GM18520 (cell line): ENCODE data around the gene PJA2.
"Not testable (repeated sequence)": the region's sequence is repeated elsewhere in the genome, so short reads cannot be mapped to it uniquely, and the experiment has no call there.

Experiments
- ATAC-seq: cut with Tn5 transposase; IDR thresholded peaks from one replicate; pipeline ENCODE4 v1.9.1; 2021; ENCODE audit not compliant: unreplicated experiment

PJA2 gene, protein sequence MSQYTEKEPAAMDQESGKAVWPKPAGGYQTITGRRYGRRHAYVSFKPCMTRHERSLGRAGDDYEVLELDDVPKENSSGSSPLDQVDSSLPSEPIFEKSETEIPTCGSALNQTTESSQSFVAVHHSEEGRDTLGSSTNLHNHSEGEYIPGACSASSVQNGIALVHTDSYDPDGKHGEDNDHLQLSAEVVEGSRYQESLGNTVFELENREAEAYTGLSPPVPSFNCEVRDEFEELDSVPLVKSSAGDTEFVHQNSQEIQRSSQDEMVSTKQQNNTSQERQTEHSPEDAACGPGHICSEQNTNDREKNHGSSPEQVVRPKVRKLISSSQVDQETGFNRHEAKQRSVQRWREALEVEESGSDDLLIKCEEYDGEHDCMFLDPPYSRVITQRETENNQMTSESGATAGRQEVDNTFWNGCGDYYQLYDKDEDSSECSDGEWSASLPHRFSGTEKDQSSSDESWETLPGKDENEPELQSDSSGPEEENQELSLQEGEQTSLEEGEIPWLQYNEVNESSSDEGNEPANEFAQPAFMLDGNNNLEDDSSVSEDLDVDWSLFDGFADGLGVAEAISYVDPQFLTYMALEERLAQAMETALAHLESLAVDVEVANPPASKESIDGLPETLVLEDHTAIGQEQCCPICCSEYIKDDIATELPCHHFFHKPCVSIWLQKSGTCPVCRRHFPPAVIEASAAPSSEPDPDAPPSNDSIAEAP

DNA sequence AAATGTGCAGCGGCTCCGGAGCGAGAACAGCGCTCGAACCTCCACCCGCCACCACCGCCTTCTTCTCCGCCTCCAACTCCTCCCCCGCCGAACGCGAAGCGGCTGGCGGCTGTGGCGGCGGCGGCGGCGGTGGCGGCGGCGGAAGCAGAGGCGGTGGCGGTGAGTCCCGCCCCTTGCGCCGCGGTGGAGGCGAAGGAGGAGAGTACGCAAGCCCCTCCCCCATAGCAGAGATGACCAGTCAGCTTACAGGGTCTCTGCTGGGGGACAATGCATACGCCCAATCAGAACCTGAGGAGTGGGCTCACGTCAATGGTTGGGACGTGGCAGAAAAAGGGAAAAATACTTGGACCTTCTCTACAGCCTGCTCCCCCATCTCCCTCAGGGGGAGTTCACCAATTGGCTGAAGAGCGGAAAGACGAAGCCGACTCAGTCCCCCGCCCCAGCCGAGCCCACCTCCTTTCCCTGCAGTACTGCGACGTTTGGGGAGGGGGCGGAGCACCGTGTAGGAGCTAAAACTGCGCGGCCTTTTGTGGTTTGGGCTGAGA is at the start of gene PJA2:
TSS of gene PJA2 (minus strand) at position 131 of the 545 bp plus-strand sequence. CDS start 26,541 bp downstream, outside the sequence.
- ATAC-seq = peak; percentile 73

DNA sequence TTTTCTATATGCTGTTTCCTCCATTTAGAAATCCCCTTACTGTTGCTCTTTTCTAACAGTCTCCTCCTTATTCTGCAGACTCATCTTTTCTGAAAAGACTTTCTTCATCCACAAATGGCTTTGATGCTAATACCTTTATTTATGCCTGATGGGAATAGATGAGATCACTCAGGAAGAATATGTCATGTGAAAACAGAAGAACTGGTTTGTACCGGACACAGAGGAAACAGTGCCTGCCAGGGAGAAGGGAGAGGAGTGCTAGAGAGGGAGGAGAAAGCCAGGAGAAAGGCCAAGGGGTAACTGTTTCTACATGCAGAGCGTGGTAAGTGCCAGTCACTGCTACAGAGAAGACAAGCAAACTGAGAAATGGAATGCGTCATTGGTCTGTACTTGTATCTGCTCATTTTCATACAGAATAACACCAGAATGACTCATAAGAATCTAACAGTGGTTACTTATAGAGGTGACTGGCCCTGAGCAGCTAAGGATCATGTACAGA is 45.9 kb upstream of the PJA2 start:
- ATAC-seq = peak; percentile 100

DNA sequence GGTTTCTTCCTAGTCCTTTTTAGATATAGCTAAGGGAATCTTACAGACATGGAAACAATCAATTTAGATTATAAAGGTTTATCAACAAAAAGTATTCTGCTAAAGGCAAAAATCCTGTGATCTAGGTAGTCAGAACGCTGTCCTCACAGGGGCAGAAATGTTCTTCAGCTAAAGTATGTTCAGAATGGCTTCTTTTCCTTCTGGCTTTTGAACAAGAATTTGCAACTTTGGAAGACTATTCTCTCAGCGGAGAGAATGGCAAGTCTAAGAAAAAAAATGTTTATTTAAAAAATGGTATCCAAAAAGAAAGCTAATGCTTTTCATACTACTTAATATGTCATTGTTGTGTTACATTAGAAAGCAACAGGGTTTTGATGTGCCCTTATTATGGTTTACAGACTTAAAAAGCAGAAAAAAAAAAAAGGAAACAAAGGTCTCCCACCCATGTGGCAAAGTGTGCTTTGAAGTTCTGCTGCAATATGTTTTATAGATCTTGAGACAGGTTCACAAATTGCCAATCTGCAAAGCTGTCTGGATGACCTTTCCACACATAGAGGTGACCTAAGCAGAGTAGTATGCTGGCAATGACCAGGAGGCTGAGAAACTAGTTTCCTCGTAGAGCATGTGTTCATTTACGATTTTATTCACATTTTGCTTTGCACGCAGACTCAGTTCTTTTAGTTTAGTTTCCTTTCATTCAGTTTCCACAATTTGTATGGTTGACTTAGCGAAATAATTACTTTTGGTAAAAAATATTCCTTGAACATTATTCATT is 45.1 kb upstream of the PJA2 start:
- no peak for ATAC-seq

DNA sequence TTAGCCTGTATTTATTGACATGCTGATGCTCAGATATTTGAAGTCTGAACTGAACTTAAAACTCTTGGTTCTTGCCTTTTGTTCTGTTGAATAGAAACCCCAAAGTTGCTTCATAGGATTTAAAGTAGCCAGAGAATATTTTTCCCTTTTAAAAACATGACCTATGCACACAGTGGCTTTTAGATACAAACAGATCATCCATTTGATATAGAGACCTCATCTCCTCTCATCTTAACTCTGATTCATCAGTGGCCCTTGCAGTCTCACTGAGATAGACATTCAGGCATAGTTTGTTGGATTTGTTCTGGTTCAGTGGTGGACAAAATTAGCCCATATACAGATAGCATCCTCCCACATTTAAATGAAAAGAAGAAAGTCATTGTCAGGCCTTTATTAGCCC is 43.5 kb upstream of the PJA2 start:
- ATAC-seq = no peak

DNA sequence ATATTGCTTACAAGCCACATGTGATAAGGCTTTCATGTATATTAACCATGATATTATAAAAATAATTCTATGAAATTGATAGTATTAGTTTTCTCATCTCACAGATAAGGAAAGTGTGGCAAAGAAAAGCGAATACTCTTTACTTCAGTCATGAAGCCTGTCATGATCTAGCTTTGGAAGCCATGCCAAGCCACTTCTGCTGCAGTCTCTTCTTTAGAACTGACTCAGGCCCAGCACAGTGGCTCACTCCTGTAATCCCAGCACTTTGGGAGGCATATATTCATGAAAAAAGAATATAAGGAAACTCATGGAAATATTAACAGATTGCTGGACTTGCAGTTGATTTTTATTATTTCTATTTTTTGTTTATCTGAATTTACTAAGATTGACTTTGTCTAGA is 42.9 kb upstream of the PJA2 start:
- ATAC-seq = no peak

DNA sequence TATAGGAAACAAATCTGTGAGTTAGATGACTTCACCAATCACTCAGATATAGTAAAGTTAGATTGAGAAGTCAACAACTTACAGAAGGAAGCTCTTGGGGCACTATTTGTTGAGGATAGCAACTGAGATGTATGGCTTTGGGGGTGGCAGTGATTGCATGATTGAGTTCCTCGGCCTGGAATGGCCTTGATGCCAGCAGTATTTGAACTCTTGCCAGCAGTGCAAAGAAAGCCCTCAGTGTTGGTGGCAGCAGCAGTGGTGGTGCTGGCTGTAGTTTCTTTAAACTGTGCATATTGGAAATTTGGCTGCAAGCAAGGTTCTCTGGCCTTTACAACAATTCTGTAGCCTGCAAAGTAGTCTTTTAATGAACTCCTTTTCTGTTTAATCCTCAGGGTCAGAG is 41.4 kb upstream of the PJA2 start:
- no peak for ATAC-seq

DNA sequence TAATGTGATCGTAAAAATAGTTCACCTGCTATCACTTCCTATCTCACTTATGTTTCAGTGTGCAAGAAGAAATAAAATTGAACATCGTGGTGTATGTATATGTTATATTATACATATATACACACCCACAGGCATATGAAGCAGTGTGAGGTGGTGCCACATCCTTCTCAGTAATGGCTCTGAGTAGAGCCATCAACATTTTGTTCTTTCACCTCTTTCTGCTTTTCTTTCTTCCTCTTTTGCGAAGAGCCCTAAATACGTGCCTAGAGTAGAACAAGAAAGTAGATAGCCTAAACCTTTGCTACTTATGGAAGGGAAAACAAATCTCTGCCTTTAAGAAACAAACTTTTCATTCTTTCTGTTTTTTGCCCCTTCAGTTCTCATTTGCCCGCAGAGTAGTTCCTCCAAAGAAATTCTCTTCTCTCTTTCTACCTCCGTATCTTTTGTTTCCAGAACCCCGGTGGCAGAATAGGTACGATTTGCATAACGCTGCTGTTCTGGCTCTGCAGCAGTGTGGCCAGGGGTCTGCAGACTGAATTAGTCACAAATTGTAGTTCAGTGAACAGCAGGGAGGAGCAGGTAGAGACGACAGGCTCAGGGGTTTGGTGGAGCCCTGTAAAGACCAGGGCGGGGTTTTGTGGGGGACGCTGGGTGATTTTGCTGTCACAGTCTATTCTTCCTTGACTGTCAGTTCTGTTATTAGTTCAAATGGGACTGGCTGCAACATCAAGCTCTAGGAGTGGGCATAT is 40.5 kb upstream of the PJA2 start:
- ATAC-seq = no peak

DNA sequence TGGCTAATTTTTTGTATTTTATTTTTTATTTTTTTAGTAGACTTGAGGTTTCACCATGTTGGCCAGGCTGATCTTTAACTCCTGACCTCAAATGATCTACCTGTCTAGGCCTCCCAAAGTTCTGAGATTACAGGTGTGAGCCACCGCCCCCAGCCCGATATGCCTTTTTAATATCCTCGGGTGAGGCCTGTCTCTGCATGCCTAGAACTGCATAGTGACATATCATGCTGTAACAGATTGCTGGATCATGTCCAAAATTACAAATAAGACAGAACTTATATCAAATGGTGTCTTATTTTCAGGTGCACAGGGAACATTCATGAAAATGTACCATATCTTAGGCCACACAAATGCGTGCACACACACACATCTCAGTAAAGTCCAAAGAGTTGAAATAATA is 39.1 kb upstream of the PJA2 start:
- ATAC-seq = no peak

DNA sequence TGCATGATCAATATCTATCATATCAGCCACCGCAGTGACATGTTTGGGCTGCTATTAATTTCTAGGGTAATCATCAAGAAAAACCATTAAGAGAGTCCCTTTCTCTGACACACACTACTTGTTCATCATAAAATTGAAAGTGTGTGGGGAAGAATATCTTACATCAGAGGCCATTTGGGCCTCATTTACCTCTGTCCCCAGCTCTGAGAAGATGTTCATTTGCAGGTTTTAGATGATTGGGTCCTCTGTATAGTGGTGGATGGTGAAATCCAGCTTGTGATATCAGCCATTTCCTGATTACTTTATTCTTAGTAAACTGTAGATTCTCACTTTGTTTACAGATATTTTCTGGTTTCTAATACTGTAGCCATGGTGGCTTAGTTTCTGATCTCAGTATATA is 29.8 kb upstream of the PJA2 start:
- ATAC-seq = no peak

DNA sequence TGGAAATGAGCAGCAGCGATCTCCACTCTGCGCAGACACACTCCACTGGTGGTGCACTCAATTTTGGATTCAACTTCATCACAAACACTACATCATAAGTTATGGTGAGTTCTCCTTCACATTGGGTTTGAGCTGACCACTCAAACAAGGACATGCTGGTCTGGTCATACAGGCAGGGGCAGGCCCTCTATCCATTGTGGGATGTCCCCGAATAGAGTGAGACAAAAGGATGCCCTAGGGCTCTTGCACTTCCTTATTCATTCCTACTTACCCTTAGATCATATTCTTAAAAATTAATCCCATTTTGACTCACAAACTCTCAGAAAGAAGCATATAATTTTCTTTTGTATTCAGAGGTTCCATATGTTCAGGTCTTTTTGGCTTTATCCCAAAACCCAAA is 16.3 kb upstream of the PJA2 start:
- ATAC-seq = no peak

DNA sequence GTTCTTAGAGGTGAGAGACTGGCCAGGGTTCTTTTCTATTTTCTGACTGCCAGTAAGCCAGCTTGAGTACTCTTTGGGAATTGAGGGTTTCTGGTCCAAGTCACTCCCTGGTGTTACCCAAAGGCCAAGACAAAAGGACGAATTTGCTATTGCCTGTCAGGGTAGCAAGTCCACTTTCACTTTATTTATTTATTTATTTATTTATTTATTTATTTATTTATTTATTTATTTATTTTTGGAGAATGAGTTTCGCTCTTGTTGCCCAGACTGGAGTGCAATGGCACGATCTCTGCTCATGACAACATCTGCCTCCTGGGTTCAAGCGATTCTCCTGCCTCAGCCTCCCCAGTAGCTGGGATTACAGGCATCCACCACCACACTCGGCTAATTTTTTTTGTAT is 15.7 kb upstream of the PJA2 start:
- not testable (repeated sequence) for ATAC-seq

DNA sequence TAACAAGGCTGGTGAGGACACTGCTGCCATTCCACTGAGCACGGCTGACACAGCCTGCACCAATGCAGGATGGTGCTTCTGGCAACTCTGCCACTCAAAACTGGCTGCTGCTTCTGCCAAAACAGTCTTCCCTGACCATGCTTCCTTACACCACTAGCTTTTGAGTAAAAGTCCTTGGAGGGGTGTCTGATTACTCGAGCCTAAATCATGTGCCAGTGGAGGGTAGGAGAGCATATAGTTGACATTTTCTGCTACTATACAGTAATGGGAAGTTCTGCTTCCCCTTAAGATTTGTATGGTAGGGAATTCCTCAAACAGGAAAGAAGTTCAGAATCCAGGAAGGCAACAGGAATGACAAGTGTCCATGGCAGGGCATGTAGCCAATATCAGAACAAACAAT is 12.2 kb upstream of the PJA2 start:
- no peak for ATAC-seq

DNA sequence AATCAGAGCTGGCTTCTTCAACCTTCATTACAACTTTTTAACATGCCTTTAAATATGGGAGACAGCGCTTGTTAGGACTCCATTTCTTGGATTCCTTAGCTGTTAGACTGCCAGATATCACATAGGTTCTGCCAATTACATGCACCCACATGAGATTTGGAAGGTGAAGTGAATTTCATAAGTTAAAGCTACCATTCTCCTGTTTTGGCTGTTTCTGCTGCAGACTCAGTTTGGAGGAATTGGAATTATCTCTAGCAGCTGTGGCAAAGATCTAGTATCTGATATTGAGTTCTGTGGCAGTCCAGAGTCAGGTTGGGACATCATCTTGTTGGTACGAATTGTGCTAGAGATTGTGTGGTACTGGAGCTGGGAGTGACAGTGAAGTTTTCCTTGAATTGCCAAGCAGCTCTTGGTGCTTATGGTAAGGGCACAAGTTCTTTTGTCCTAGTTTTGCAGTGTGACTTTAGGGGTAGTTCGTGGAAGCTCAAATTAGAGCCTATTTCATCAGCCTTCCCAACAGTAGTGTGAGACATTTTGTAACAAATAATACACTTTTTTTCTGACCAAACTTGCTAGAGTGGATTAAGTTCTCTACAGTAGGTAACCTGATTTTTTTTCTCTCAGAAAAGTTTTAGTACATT is 9.1 kb upstream of the PJA2 start:
- no peak for ATAC-seq

DNA sequence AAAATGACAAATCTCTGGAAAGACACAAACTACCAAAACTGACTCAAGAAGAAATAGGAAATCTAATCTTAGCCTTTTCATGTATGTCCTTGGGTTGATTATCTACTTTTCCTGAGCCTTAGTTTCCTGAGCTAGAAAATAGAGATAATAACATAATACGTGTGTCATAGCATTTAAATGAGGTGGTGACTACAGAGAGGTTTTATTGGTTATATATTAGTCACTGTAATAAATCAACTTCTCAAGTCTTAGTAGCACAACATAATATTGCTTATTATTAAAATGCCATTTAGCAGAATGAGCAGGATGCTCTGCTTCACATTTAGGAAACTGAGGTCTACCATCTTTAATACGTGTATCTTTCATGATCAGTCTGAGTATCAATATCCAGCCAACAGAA is 7.1 kb upstream of the PJA2 start:
- no peak for ATAC-seq

DNA sequence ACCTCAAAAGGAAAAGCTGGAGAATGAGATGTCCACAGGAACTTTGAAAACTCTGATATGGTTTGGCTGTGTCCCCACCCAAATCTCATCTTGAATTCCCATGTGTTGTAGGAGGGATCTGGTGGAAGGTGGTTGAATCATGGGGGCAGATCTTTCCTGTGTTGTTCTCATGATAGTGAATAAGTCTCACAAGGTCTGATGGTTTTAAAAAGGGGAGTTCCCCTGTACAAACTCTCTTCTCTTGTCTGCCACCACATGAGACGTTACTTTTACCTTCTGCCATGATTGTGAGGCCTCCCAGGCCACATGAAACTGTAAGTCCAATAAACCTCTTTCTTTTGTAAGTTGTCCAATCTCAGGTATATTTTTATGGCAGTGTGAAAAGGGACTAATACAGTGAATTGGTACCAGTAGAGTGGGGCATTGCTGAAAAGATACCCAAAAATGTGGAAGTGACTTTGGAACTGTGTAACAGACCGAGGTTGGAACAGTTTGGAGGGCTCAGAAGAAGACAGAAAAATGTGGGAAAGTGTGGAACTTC is 4.2 kb upstream of the PJA2 start:
- not testable (repeated sequence) for ATAC-seq

DNA sequence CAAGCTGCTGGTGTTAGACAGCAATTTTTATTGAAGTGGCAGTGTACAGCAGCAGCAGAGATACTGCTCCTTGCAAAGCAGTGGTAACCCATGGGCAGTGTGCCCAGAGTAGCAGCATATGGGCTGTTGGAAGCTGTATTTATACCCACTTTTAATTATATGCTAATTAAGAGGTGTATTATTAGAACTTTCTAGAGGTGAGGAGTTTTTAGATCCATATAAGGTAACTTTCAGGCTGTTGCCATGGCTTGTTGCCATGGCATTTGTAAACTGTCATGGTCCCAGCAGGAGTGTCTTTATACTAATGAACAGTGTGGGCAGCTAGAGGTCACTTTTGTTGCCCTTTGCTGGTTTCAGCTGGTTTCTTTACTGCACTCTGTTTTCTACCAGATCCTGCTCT is 3.7 kb upstream of the PJA2 start:
- ATAC-seq = no peak

DNA sequence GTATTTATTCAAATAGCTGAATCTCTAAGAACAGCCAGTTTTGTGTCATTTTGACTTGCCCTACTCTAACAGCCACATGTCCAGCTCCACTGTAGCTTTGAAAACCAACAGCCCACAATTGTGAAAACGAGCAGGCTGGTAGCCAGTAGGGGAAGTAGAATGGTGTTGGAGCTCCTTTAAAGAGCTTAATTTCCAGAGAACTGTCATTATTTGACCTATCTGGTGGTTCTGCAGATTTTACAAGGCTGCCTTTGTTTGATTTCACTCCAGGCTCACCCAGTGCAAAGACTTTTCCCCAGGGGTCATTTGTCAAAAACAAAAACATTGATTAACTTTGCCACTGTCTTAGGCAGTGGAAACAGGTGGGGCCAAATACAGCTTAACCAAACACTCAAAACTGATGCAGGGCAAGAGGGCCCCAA is 3.2 kb upstream of the PJA2 start:
- ATAC-seq = no peak

DNA sequence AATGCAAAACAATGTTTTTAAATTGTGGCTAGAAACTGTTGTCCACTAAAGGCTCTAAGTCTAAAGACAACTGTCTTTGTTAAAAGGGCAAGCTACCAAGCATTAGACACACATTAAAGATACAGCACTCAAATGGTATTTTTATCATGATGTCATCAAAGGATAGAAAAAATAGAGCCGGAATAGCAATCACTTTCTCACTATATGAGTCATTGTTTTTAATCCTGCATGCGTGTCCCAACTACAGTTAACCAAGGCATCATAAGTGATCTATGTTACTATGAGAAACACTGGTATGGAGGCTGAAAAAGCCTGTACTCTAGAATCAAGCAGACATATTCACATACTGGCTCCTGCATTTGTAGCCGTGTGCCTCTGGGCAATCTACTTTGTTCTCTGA is 1.9 kb upstream of the PJA2 start:
- ATAC-seq = no peak

DNA sequence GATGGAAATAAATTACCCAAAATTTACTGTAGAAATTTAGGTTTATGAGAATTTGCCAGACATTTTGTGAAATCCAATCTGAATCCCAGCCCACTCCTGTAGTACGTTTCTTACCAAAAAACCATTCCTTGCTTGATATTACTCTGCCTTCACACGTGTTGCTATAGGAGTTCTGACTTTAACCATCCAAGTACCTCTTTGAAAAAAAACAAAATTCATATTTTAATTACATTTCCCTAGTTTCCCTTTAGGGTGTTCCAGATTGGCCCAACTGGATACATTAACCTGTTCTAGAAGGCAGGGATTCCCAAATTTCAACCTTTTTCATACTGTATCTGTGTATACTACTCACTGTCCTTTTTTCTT is 1.4 kb upstream of the PJA2 start:
- no peak for ATAC-seq
